Ovary (tissue), 3 donors: Measurements from ENCODE around the gene MBNL1.

ENCODE experiments used
- CTCF ChIP-seq, 3 donors: fragments of 450-650 bp in 2 of 3; fragments of 200-600 bp in 1 of 3; IDR thresholded peaks; one replicate each; pipeline versions ENCODE4 v1.5.1 to v1.8.0; 2016 to 2022; ENCODE audit warnings: antibody characterized with exemption in 3 of 3, mild to moderate bottlenecking in 1 of 3
- POLR2A ChIP-seq: fragments of 450-650 bp; IDR thresholded peaks from one replicate; pipeline ENCODE4 v1.6.1; 2017; ENCODE audit warnings: antibody characterized with exemption, mild to moderate bottlenecking, moderate library complexity
- donor health status: DM: no; HTN: no; CAD: no.

GRCh38 chr3:152472672-152472954, 203.9 kb downstream of the MBNL1 start:
- TF ChIP-seq POLR2A = no peak
- no peak for TF ChIP-seq CTCF (IDR thresholded peaks at IDR 0.05)
